ENCODE data around the gene C1QTNF9.
"Not testable (repeated sequence)": the region's sequence is repeated elsewhere in the genome, so short reads cannot be mapped to it uniquely, and the experiment has no call there.

C1QTNF9 gene

DNA sequence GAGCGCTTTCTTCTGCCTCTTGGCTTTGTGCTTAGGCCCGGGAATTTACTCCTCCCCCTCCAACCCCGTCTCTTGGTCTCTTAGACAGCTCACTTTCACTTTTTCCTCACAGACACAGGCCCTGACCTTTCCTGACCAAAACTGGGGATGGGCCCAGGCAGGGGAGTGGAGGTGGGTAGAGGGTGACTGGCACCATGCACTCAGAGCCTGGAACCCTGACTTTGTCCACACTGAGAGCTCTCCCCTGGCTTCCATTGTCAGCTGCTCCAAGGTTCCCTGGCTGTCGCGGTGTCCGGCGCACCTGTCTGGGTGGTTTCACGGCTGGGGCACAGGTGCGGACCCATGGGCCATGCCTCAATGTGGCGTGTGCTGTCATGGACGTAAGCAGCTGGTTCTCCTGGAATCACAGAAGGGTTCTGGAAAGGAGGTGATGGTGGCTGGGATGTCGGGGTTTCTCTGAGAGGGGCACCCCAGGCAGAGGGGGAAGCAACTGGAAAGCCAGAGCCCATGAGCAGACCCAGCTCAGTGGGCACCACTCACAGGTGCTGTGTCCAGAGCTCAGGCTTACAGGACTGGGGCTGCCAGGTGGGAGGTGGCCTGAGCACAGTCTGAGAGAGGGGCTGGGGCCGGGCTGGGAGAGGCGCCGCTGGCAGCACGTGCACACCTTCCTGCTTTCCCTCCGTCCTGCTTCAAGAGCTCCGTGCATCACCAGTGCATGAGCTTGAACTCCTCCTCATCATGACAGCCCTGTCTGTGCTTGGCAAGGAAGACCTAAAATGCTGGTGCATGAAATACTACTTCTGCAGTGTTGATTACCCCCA lies 28.0 kb upstream of the C1QTNF9 start:
- no peak for DNase-seq (ENCODE audit: low read depth in 2 of 2)

DNA sequence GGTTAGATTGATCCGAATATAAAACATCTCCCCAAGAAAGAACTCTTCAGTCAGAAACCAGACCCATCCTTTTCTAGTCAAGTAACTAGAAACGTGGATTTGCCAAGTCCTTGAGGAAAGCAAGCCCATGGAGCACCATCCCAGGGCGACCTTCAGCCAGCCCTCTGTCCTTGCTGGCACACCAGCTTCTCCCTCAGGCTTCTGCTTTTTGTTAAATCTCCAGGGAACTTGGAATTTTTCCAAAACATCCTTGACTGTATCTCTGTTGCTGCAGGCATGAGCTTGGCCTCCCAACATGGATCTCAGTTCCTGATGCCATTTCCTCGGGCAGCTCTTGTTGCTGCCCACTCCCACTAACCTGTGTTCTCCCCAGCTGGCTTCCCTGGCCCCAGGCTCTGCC lies 27.1 kb upstream of the C1QTNF9 start:
- no peak for DNase-seq (ENCODE audit: low read depth in 2 of 2)

DNA sequence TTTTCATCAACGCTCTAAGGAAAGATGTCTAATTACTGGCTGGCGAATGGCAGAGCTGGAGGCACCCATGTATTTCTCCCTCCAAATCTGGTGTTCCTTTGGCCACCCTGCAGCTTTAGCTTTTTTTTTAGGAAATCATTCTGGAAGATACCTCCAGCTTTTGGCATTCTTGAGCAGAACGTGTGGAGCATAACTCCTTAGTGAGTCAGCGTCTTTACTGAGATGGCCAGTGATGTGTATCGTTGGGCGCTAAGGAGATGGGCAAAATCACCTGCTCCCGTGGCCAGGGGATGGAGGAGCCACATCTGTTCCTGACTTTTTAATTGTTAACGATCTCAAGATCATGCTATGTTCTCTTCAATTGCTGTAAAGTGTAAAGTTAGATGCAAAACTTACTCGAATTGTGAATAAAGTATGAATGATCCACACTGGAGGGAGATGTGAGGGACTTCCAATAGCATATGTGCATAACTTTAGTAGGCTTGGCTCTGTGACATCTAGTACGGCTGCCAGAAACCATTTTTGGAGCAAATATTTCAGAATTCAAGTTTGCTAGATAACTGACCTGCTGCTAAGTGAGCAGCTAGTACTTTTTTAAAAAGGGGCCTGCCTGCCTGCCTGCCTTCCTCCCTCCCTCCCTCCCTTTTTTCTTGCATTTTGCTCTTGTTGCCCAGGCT lies 24.4 kb upstream of the C1QTNF9 start:
- DNase-seq (ENCODE audit: low read depth in 2 of 2): no peak

DNA sequence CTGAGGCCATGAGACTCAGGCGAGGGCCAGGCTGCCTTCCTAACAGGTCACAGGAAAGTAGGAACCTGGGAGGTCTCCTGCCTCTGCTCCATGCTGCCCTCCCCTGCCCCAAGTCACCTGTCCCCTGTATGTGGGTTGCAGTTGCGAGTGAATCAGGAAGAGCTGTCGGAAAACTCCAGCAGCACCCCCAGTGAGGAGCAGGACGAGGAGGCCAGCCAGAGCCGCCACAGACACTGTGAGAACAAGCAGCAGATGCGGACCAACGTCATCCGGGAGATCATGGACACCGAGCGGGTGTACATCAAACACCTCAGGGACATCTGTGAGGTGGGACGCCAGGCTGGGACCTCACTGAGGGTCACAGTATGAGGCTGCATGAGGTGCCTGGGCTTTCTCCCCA lies 22.8 kb upstream of the C1QTNF9 start:
- DNase-seq (ENCODE audit: low read depth in 2 of 2): no peak

DNA sequence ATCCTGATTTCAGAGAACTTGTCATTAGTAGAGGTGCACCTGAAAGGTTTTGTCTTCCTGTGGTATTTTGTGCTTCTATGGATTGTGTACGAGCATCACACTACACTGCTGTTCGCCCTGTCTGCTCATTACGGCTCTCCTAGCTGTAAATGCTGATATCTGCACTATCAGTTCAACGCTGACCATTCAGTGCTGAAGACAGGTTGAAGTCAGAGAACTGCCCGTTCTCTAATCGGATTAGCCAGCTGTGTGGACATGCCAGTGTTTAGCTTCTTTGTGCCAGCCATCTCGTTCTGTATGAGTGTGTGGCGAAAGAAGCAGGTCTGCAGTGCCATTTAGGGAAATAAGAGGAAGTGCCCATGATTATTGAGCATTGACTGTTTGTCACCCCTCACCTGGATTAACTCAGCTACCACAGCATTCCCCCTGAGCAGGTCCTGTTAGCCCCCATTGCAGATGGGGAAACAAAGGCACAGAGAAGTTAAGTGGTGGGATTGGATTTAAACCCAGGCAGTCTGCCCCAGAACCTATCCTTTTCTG lies 21.6 kb upstream of the C1QTNF9 start:
- no peak for DNase-seq (ENCODE audit: low read depth in 2 of 2)

DNA sequence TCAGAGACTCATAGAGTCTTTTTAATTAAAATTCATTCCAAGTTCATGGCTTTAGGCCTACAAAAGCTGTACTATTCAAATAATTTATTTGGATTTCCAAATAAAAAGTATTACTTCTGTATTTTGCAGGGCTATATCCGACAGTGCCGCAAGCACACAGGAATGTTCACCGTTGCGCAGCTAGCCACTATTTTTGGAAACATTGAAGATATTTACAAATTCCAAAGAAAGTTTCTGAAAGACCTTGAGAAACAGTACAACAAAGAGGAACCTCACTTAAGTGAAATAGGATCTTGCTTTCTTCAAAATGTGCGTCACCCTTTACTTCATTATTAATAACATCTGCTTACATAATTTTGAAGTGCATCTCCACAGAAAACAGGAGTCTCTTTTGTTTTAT lies 20.5 kb upstream of the C1QTNF9 start:
- no peak for DNase-seq (ENCODE audit: low read depth in 2 of 2)

DNA sequence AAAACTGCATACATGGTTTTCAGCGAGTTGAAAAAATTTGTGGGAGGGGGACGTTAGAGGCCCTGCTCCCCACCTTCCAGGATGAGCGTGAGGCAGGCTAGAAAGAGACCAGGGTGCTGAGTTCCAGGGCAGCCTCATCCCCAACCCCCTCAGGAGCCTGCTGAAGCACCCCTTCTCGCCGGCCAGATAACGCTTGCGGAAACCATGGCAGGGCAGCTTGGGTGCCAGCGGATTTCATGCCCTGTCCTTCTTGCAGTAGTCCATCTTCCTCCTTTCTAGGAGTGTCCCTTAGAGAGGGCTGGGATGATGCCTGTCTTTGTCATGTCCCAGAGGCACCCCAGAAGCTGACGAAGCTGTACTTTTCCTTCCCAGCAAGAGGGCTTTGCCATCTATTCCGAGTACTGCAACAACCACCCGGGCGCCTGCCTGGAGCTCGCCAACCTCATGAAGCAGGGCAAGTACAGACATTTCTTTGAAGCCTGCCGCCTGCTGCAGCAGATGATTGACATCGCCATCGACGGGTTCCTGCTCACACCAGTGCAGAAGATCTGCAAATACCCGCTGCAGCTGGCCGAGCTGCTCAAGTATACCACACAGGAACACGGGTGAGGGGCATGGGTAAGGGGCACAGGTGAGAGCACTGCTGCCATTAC lies 19.0 kb upstream of the C1QTNF9 start:
- DNase-seq (ENCODE audit: low read depth in 2 of 2): no peak

DNA sequence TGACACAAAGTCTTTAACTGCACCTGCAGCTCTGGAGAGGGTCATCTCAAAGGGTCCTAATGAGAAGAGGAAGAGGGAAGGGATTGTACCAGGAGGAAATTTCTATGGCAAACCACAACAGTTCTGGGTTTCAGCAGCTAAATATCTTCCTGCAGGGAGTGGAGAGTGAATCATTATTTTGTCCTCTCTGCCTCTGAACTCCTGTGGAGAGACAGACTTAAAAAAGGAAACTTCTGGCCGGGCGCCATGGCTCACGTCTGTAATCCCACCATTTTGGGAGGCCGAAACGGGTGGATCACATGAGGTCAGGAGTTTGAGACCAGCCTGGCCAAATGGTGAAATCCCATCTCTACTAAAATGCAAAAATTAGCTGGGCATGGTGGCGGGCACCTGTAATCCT lies 16.9 kb upstream of the C1QTNF9 start:
- DNase-seq (ENCODE audit: low read depth in 2 of 2): no peak

DNA sequence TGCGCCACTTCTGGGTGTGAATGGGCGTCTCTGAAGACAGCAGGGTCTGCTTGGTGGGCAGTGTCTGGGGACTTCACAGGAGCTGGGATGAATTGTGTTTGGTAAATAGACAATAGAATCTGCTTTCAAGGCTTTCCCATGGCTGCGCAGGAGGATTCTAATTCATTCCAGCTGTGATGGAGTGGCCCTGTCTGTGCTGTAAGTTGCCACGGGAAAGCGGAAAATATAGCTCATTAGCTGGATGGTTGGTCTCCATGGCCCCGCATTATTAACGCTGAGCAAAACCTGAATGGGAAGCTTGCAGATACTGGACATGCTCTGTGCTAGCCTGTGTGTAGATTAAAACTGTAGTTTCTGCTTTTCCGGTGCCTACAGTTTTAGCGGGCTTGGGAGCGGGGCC lies 15.6 kb upstream of the C1QTNF9 start:
- DNase-seq (ENCODE audit: low read depth in 2 of 2): no peak

DNA sequence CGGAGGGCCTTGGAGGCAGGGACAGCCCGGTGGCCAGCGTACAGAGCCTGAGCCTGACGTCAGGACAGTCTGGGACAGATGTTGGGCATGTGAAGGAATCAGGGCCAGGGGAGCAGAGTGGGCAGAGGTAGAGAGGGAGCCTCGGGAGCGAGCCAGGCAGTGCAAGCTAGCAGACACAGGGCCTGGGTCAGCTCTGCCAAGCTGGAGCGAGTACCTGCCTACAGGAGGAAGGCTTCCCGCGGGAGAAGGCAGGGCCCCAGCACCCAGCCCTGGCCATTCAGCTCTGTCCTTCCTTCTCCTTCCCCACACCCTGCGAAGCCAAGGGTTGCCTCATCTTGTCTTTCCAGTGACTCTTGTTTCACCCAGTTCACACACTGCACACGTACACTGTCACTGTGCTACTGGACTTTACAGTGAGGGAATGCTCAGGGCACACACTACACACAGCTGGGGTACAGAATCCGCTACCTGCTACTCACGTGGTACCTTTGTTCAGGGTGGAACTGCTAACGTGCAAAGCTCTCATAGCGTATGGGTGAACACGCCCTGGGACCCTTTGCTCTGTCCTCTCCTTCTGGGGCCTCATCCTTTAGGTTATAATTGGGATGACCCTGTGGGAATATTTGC lies 9.8 kb upstream of the C1QTNF9 start:
- no peak for DNase-seq (ENCODE audit: low read depth in 2 of 2)

DNA sequence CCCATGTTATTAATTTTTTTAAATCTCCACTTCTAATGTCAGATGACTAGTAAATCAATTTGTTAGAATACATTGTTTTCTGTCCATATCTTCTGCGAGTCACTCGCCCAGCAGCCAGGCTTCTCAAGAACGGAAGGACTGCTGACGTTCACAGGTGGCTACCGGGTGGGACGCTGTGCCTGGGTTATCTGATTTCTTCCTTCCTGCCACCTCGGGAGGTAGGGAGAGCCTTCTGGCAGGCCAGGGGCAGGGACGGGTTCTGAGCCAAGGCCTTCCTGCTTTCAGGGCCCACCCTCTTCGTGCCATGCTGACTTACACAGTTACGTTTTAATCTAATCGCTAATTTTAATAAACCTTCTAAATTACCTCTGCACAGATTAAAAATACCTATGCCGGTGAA lies 7.9 kb upstream of the C1QTNF9 start:
- DNase-seq (ENCODE audit: low read depth in 2 of 2): no peak

DNA sequence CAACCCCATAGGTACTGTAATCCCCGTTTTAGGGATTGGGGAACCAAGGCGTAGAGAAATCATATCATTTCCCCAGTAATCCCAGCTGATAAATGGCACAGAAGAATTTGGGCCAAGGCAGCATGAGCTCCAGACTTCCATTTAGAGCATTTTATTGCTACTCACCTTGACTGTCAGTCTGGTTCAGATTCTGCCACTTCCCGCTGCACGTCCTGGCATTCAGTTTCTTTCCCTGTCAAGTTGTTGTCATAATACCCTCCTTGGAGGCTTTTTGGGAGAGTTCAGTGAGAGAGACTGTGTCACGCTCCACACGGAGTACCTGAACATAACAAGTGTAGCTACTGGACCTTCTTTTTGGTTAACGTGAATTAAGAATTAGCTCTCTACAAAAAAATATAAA lies 7.5 kb upstream of the C1QTNF9 start:
- no peak for DNase-seq (ENCODE audit: low read depth in 2 of 2)

DNA sequence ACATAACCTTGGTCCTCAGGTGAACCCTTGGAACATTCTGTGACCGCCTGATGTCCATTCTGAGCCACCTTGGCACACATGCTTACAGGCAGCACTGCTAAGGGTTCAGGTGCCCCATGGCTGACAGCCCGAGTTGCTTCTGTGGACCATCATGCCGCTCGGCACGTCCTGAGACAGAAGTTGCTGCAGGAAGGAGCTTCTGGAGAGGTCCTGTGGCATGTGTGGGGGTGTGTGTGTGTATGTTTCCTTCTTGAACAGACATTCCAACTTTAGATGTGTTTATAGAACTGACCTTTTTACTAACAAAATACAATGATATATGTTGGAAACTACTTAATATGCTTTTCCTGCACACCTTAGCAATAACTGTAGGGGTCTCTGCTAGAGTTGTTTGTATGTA lies 4.8 kb upstream of the C1QTNF9 start:
- DNase-seq (ENCODE audit: low read depth in 2 of 2): no peak

DNA sequence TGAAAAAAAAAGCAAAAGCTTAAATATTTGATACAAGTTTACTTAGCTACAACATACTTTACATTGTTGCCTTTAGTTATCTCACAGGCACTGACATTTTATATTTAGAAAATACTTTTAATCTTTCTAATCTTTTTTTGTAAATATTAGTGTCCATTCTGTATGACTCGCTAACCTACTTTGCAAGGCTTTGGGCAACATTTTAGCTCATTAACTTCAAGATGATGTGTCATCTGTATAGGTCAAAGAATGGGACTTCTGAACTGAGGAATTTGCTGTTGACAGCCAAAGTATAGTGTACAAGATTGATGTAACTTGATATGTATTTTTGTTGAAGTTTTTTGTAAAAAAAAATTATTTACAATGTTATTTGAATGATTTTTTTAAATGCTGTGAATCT lies 2.7 kb upstream of the C1QTNF9 start:
- DNase-seq (ENCODE audit: low read depth in 2 of 2): no peak

DNA sequence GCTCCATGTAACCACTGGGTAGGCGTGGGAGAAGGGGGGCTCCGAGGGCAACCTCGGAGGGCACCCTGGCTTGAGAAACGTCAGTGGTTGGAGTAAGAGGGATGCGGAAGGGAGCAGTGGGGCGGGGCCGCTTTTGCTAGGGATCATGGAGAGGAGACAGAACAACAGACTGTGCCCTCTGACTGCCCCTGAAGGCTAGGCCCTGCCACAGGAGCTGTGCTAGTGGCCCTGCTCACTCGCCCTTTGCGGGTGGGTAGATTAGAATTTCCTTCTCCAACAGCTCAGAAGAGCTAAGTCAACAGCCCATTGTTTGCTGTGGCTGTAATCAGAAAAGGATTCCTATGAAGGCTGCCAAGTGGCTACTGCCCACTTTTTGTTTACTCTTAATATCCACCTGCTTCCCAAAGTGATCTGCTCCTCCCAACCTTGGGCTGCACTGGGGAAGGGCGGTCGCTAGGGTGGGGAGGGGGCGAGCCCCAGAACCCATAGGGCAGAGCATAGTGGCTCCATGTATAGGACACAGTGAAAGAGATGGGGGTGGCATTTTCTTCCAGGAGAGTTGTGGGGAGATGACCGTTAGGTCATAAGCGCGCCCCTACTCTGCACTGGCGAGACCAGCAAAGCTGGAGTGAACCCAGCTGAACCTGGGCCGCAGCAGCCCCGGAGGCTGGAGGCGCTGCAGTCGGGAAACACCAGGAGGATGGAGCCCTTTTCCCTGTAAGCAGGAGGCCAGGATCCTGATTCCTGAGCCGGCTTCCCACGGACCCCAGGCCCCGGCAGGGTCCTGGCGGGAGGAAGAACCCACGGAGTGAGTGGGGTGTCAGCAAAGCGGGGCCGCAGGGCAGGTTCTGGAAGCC lies 1.9 kb upstream of the C1QTNF9 start:
- DNase-seq (ENCODE audit: low read depth in 2 of 2): no peak

DNA sequence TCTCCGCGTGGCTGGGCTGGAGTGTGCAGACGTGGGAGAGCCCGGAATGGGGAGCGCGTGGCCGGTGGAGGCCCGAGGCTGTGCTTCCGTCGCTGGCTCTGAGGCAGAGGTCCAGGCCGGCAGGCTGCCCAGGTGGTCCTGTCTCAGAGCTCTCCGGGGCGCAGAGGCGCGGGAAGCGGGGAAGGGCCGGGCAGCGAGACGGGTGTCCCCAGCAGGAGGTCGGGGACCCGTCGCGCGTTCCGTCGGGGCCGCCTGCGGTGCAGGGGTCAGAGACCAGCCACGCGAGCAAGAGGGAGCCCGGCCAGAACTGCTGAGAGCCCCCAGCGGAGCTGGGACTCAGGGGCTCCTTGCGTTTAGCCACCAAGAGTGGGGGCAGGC lies 1.3 kb upstream of the C1QTNF9 start:
- no peak for DNase-seq (ENCODE audit: low read depth in 2 of 2)

DNA sequence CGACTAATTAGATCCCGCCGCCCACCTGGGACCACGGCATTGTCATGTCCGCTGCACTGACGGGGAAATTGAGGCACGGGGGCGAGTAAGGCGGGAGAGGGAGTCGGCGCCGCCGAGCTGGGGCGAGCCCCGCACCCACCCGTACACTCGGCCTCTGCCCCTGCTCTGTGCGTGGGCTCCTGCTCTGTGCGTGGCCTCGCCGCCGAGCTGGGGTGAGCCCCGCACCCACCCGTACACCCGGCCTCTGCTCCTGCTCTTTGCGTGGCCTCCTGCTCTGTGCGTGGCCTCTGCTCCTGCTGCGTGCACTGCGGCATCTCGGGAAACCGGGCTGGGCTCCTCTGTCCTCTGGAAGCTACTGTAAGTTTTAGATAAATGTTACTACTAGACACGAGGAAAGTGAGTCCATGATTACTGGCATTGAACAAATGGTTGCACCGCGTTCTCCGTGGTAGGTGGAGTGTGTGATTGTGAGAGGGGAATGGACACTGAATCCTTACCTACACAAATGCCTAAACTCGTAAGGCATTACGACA lies 826 bp upstream of the C1QTNF9 start:
- no peak for DNase-seq (ENCODE audit: low read depth in 2 of 2)

DNA sequence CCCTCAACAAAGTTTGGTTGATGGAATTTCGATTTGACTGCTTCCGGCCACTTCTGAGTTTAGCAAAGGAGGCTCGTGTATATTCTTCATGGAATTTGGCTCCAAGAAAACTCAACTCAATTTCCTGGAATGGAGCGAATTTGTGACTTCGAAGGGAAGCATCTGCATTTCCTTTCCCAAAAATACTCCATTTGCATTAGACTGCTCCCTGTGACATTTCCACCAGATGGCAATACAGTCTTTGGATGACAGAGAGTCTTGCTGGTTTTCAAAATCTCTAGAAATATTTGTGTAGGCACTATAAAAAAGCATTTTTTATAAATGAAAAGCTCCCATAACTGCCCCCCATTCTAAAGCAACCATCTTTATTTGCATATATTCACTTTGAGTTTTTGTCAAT lies 4.1 kb downstream of the C1QTNF9 start:
- no peak for DNase-seq (ENCODE audit: low read depth in 2 of 2)

DNA sequence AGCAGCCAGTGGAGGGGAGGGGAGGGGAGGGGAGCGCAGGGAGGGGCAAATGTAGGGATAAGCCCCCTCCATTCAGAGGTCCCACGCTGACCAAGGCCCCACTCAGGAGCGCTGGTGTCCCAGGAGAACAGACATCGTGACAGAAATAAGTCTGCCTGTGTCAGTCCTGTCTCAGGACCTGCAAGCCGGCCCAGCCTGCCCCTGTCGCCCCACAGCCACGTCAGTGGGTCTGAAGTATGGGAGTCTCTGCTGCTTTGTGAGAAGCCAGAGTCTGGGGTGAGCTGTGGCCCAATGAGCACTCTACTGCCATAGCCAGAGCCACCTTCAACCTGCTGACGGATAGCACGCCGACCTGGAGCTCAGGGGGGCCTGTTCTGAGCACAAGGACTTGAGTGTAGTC lies 8.5 kb downstream of the C1QTNF9 start:
- DNase-seq (ENCODE audit: low read depth in 2 of 2): not testable (repeated sequence)

DNA sequence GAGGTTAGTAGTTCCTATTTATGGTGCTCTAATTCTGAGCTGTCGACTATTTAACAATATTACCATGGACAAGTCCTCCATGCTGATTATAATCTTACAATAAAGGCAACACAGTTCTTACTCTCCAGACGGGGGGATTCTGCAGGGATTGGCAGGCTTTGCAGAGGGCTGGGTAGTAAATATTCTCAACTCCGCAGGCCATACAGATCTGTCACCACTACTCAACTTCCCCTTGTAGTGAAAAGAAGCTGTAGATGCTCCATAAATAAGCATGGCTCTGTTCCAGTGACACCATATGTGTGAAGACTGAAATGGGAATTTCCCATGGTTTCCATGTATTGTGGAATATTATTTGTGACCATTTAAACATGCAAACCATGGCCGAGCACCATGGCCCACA lies 9.5 kb downstream of the C1QTNF9 start:
- DNase-seq (ENCODE audit: low read depth in 2 of 2): not testable (repeated sequence)

DNA sequence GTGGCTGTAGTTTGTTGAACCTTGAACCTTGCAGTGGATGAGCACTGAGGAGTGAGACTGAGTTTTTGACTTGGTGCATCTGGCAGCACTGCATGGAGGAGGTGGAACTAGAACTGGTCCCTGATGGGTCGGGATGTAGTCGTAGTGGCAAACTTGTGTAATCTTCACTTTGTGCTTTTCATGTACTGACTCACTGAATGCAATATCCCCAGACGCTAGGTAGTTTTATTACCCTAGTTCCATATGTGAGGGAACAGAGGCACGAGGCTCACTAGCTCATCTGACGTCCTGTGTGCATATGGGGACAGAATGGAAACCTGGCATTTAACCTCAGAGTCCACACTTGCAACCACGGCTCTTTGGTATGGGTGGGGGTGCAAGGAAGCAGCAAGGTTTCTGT lies 10.3 kb downstream of the C1QTNF9 start:
- not testable (repeated sequence) for DNase-seq (ENCODE audit: low read depth in 2 of 2)
